NCI-H748 (cell line): Measurements from ENCODE around the gene EFHD2.
A peak's percentile ranks its signal among the peaks of the same experiment; 100 is the strongest.
"Not testable (repeated sequence)": the region's sequence is repeated elsewhere in the genome, so short reads cannot be mapped to it uniquely, and the experiment has no call there.

ENCODE experiments used
- DNase-seq: peaks from one replicate; lab custom pipeline; 2025; ENCODE audit not compliant: unreplicated experiment; lab: John Stamatoyannopoulos, UW

EFHD2 gene

DNA sequence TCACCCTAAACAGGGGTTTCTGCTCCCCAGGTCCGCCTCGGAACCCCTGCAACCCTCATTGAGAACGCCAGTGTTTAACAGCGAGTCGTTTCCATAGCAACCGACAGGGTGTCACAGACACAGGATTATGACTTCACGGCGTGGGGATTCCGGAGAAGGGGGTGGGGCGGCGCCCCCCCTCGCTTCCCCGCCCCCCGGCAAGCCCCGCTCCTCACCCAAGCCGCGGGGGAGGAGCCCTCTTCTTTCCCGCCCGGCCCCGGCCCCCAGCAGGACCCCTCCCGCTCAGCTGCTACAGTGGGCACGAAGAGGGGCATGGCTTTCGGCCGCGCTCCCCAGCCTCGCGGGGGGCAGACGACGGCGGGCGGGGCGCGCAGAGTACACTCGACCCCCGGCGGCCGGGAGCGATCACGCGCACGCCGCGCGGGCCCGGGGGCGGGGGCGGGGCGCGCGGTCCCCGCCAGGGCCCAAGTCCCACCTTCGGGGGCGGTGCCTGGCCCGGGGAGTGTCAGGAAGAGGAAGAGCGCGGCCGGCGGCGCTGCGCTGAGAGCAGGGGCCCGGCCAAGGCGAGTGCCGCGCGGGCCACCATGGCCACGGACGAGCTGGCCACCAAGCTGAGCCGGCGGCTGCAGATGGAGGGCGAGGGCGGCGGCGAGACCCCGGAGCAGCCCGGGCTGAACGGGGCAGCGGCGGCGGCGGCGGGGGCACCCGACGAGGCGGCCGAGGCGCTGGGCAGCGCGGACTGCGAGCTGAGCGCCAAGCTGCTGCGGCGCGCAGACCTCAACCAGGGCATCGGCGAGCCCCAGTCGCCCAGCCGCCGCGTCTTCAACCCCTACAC is at the start of gene EFHD2:
TSS of gene EFHD2 (plus strand) at position 501 of the 835 bp plus-strand sequence. CDS start at position 585, 84 bp downstream.
- peak; percentile 90 for DNase-seq

GRCh38 chr1:15360700-15361099 is 49.0 kb upstream of the EFHD2 start:
- no peak for DNase-seq

DNA sequence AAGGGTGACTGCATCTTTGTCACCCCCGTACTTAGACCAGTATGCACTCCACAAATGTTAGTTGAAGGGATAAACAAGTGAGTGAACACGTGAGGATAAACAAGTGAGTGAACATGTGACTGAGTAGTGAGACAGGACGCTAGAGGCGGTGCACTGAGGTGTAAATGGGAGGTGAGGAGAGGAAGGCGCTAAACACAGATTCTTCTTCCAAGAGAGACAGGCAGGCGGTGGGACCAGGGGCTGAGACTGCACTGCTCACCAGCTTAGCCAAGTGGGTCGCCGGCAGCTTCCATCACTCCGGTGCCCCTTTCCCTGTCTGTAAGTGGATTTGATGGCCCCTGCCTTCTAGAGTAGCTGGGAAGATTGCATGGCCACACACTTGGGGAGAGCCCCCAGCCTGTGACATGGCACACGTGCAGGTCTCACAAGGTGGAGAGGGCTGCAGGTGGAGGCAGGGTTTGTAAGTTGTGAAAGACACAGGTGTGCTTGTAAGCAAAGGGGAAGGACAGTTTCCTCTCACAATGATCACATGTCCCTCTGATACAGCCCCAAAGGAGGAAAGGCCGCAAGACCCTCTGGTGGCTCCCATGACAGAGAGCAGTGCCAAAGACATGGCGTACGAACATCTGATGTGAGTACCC is 47.5 kb upstream of the EFHD2 start:
- no peak for DNase-seq

- DNase-seq: no peak
Observed at GRCh38 chr1:15362737-15363128, 47.0 kb upstream of the EFHD2 start.

- no peak for DNase-seq
Observed at GRCh38 chr1:15364740-15365139, 44.9 kb upstream of the EFHD2 start.

DNA sequence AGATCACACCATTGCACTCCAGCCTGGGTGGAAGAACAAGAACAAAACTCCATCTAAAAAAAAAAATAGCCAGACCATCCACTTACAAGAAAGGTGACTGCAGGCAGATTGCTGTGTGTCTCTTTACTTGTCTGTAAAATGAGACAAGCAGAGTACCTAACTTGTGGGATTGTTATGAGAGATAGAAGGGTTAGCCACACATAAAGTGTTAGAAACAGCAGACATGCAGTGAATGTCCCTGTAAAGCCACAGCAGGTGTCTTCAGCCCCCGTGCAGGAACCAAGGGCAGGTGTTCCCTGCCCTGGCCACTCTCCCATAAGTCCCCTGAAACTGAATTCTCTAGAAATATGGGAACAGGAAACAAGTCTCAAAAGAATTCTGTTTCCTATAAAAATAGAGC is 40.8 kb upstream of the EFHD2 start:
- no peak for DNase-seq

DNA sequence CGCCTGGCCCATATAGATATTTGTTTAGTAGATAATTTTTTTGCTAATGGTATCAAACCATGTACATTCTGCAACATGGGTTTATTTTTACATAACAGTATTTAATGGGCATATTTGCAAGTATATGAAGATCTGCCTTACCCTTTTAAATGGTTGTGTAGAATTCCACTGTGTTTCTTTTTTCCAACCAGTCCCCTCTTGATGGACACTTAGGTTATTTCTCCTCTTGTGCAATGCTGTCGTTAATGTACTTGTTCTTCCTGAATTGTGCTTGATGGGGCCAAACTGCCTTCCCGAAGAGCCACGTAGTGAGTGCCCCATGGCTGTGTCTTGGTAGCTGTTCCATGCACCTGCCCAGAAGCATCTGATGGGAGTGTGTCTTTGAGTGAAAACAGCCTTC is 39.4 kb upstream of the EFHD2 start:
- no peak for DNase-seq

- no peak for DNase-seq
Observed at GRCh38 chr1:15370781-15371520, 38.7 kb upstream of the EFHD2 start.

- DNase-seq: no peak
Observed at GRCh38 chr1:15371610-15372545, 37.8 kb upstream of the EFHD2 start.

DNA sequence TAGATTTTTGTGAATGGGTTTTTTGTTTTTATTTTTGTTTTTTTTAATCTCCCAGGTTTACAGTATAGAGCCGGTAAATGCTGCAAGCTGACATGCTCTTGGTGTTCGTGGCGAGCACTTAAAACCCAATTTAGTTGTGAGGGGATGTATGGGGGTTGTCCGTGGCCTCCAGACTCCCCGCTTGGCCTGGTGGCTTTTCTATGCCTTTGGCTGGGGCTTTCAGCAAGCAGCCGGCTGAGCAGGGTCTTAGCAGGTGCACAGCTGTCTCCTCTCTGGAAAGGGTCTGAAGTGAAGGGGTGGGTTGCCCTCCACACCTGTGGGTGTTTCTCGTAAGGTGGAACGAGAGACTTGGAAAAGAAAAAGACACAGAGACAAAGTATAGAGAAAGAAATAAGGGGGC is 31.0 kb upstream of the EFHD2 start:
- DNase-seq: no peak

GRCh38 chr1:15379151-15379550 is 30.5 kb upstream of the EFHD2 start:
- not testable (repeated sequence) for DNase-seq

DNA sequence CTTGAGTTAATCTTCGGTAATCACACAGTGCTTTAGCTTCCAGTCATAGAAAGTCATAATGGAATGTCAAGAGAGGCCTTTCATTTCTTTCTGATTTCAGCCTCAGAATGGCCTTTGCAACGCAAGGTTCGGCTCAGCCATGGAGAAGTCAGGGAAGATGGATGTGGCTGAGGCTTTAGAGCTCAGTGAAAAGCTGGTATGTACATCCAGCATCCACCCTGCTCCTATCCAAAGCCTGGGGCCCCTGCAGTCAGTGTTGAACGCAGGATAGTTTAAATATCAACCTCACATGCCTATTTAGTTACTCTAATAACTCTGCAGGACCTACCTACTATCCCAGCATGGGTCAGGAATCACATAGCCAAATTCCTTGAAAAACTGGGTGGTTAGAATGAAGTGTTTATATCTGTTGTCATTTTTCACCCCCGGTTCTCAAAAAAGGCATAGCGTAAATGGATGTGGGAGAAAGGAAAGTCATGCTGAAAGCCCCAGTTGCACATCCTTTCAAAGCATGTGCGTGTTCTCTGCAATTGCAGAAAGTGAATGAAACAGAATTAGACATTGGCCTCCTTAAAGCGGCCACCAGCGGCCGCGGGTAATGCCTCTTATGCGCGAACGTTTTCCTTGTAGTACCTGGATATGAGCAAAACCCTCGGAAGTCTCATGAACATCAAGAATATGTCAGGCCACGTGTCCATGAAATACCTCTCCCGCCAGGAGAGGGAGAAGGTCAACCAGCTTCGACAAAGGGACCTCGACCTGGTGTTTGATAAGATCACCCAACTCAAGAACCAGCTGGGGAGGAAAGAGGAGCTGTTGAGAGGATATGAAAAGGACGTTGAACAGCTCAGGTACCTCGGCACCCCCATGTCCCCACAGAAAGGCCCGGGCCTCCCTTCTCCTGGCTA is 28.8 kb upstream of the EFHD2 start:
- no peak for DNase-seq

GRCh38 chr1:15381805-15382204 is 27.9 kb upstream of the EFHD2 start:
- no peak for DNase-seq

- DNase-seq: no peak
Observed at GRCh38 chr1:15382601-15383518, 26.8 kb upstream of the EFHD2 start.

- no peak for DNase-seq
Observed at GRCh38 chr1:15383810-15384209, 25.9 kb upstream of the EFHD2 start.

GRCh38 chr1:15384301-15384901 is 25.3 kb upstream of the EFHD2 start:
- DNase-seq: no peak

- no peak for DNase-seq
Observed at GRCh38 chr1:15385420-15385819, 24.3 kb upstream of the EFHD2 start.

GRCh38 chr1:15386164-15386749 is 23.4 kb upstream of the EFHD2 start:
- no peak for DNase-seq
